Measurements from ENCODE around the gene KCNK3.
"Not testable (repeated sequence)": the region's sequence is repeated elsewhere in the genome, so short reads cannot be mapped to it uniquely, and the experiment has no call there.

Gene KCNK3

DNA sequence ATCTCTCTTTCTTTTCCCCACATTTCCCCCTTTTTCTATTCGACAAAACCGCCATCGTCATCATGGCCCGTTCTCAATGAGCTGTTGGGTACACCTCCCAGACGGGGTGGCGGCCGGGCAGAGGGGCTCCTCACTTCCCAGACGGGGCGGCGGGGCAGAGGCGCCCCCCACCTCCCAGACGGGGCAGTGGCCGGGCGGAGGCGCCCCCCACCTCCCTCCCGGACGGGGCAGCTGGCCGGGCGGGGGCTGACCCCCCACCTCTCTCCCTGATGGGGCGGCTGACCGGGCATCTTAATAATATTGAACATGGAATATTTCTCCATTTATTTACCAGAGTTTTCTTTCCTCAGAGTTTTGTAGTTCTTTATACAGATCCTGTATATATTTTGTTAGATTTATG, 27.2 kb upstream of the KCNK3 start:
- DNase-seq (ENCODE audit: low read depth), result not testable (repeated sequence)

DNA sequence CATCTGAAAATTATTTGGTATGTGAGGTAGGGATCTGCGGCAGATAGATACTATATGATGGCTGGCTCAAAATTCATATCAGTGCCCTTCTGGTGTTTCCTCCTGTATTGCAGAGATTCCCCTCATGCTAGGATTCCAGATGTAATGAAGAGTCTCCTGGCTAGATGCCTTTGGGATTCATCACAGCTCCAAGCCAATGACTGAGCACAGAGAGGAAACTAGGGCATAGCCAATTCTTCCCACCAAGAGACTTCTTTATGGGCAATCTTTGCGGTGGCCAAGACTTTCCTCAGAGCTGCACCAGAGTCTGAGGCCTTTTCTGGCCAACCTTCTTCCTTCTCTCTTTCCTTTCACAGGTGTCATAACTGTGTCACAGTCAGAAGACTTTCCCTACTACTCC, 25.9 kb upstream of the KCNK3 start:
- DNase-seq (ENCODE audit: low read depth), result no peak

GRCh38 chr2:26668041-26668440, 24.5 kb upstream of the KCNK3 start:
- DNase-seq (ENCODE audit: low read depth), result no peak

DNA sequence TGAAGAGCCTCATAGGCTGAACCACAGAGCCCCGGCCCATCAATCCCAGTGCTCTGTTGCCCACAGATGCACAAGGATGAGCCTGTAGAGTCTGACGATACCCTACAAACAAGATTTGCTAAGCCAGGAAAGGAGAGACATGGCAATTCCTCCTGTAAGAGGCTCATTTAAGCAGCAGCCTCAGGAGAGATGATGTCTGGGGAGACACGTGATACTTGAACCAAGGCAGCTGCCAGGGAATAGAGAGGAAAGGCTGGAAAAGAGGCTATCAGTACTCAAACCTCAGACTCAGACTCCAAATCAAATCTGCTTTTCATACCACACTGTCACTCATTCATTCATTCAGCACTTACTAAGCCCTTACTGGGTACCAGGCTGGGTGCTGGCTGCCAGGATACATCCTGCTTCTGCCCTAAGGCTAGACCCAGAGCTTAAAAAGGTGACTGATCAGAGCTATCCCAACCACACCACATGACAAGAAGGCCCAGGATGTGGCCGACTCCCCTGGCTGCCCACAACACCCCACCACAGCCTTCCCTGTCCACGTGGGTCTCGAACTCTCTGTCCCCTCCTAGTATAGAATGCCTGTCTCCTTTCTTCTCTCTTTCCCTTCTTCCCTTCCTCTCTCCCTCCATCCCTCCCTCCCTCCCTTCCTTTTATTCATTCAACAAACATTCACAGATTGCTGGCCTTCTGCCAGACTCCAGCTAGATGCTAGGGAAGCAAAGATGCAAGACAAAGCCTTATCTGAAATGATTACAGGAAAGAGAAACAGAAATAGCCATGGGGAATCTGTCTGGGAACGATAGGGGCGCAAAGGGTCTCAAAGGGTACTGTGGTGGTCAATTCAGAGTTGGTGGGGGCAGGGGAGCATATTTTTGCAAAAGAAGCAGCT, 23.4 kb upstream of the KCNK3 start:
- no peak for DNase-seq (ENCODE audit: low read depth)

GRCh38 chr2:26670171-26670570, 22.4 kb upstream of the KCNK3 start:
- no peak for DNase-seq (ENCODE audit: low read depth)

- DNase-seq (ENCODE audit: low read depth), result no peak
Measured at GRCh38 chr2:26670931-26671460, 21.5 kb upstream of the KCNK3 start.

GRCh38 chr2:26671691-26672090, 20.8 kb upstream of the KCNK3 start:
- DNase-seq (ENCODE audit: low read depth), result no peak

DNA sequence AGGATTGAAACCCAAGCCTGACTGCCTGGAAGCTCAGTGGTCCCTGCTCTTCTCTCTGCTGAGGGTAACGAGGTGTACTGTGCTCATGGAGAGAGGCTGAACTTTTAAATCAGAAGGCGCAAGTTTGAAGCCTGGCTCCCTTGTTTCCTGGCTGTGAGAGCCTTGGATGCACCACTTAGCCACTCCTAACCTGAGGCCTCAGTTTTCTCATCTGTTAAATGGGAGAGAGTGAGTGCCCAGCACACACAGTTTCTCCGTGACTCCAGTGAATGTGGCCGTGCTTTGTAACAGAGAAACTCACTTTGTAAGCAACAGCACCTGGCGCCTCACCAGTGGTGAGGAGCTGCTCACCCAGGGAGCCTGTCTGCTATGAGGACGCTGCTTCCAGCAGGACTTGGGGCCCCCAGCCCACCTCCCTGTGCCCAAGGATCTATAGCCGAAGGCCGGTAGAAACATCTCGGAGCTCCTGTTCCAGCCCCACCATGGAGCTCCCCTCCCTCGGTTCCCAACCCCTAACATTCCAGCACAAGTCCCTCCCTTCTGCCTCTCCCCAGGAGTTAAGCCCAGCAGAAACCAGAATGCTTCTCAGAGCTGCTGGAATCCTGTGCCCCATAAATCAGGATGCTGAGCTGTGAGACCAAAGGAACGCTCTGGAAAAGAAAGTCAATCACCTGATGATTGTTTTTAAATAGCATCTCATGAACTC, 20.3 kb upstream of the KCNK3 start:
- DNase-seq (ENCODE audit: low read depth), result no peak

DNA sequence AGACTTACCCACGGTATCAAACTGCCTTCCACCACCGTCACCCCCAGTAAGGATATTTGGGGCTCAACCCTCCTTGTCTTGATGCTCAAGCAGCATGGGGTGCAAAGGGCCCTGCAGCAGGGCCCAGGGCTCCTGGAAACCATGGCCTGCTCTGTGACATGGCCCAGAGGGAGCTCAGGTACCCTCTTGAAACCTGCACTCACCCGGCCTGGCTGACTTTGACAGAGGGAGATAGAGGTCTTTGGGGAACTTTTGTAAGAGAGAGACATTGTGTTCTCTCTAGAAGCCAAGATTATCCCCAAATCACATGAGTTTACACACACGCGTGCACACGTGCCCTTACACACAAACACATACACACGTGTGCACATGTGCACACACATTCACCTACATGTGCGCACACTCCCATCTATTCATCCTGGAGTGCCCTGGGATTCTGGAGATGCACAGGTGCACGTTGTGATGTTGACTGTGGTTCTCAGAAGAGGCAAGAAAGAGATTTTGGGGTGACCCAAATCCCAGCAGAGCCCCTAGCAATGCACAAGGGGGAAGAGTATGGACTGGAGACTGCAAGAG, 19.6 kb upstream of the KCNK3 start:
- DNase-seq (ENCODE audit: low read depth), result no peak

- no peak for DNase-seq (ENCODE audit: low read depth)
Measured at GRCh38 chr2:26674002-26674751, 18.3 kb upstream of the KCNK3 start.

GRCh38 chr2:26674771-26675170, 17.8 kb upstream of the KCNK3 start:
- no peak for DNase-seq (ENCODE audit: low read depth)

GRCh38 chr2:26675651-26676255, 16.8 kb upstream of the KCNK3 start:
- no peak for DNase-seq (ENCODE audit: low read depth)

- no peak for DNase-seq (ENCODE audit: low read depth)
Measured at GRCh38 chr2:26678035-26678434, 14.5 kb upstream of the KCNK3 start.

GRCh38 chr2:26679867-26680266, 12.7 kb upstream of the KCNK3 start:
- no peak for DNase-seq (ENCODE audit: low read depth)

DNA sequence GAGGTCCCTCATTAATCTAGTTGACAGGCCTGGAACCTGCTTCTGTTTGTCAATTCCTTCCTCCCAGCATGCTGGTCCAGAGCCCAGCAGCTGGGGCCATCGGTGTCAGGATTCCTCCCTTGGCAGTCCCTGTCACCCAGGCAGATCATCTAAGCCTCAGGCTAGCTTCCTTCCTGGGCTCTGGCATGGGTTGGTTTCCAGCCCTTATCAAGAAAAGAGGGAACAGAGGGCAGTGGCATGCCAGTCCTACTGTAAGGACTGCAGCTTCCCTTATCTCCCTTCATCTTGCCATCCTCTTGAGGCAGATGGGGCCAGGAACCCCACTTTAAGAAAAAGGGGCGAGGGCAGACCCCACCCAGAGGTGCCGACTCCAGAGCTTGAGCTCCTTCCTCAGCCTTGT, 10.9 kb upstream of the KCNK3 start:
- no peak for DNase-seq (ENCODE audit: low read depth)

DNA sequence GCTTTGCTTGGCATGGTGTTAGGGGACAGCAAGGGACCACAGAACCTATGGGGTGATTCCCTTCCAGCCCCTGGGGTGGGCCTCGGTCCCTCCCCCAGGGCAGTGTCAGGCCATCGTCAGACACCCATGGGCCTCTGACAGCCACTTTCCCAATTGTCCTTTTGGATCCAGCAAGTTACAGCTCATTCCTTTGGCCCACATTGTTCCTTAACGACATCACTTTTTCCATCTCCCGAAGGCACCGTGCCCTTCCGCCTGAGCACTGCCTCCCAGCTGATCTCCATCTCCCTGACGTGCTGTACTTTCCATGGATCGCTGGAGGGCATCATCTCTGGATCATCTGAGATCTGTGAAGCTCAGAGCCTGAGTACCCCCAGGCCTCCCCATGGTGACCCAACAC, 10.4 kb upstream of the KCNK3 start:
- DNase-seq (ENCODE audit: low read depth), result no peak

- DNase-seq (ENCODE audit: low read depth), result no peak
Measured at GRCh38 chr2:26683583-26683982, 8.9 kb upstream of the KCNK3 start.

- no peak for DNase-seq (ENCODE audit: low read depth)
Measured at GRCh38 chr2:26685341-26685740, 7.2 kb upstream of the KCNK3 start.

DNA sequence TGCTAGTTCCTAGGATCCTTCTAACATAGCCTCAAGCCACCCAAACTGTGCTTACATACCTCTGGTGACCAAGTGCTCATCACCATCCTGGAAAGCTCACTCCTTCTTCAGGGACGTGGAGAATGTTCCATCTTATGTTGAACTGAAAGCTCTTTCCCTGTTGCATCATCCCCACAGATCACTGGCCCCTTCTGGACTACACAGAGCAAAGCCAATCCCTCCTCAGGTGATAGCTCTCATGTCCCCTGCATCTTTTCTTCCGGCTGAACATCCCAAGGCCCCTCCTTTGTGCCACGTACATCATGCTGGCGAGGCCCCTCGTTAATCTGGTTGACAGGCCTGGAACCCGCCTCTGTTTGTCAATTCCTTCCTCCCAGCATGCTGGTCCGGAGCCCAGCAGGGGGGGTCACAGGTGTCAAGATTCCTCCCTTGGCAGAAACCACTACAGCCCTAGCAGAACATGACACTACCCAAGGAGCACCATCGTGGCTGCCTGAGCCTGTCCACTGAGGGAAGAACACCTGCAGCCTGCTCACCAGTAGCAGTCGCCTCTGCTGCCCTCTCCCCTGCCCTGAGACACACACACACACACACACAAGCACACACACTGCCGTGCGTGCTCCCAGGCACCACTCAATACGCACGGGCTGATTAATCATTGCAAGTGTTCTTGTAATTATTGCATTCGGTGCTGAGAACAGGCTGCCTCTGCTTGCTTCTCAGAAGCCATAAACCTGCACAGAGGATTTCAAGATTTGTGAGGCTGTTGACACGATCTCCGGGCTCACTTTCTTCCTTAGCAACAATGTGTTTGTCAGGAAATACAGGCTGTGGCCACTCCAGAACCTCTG, 6.3 kb upstream of the KCNK3 start:
- no peak for DNase-seq (ENCODE audit: low read depth)

GRCh38 chr2:26687328-26687727, 5.2 kb upstream of the KCNK3 start:
- no peak for DNase-seq (ENCODE audit: low read depth)

GRCh38 chr2:26687801-26688200, 4.7 kb upstream of the KCNK3 start:
- no peak for DNase-seq (ENCODE audit: low read depth)
